IPS-20b (cell line): ENCODE results near the gene PDE6H.

ENCODE experiments used
- H3K27ac ChIP-seq: one replicate; pipeline ENCODE4 v1.5.1; 2013; ENCODE audit warnings: low read length
- H3K27me3 ChIP-seq: 2 replicates; pipeline ENCODE4 v1.6.1; 2013; ENCODE audit warnings: mild to moderate bottlenecking, low read length, inconsistent platforms; ENCODE audit not compliant: insufficient read depth
- H3K36me3 ChIP-seq: 2 replicates; pipeline ENCODE4 v1.6.1; 2013; ENCODE audit warnings: low read depth, mild to moderate bottlenecking, inconsistent platforms, low read length, moderate library complexity; ENCODE audit not compliant: insufficient read depth
- H3K4me1 ChIP-seq: 2 replicates; pipeline ENCODE4 v1.6.1; 2013; ENCODE audit warnings: mild to moderate bottlenecking, control low read depth, inconsistent platforms, low read length, moderate library complexity; ENCODE audit not compliant: insufficient read depth
- H3K4me3 ChIP-seq: 2 replicates; pipeline ENCODE4 v1.5.1; 2013; ENCODE audit warnings: mild to moderate bottlenecking, low read length, inconsistent platforms
- H3K9ac ChIP-seq: 2 replicates; pipeline ENCODE4 v1.6.1; 2013; ENCODE audit warnings: low read depth, mild to moderate bottlenecking, inconsistent platforms, low read length, moderate library complexity
- H3K9me3 ChIP-seq: 2 replicates; pipeline ENCODE4 v1.6.1; 2013; ENCODE audit warnings: mild to moderate bottlenecking, low read depth, low read length, inconsistent platforms; ENCODE audit not compliant: insufficient read depth

Gene PDE6H

GRCh38 chr12:14960548-14961465 lies 12.0 kb upstream of the PDE6H start:
- Histone ChIP-seq H3K4me1 (no peaks in the 10 kb centered on the region), H3K4me3 (no peak overlapping the region), H3K27ac (no peak overlapping the region), H3K9ac (no peak overlapping the region), H3K9me3 (no peaks in the 10 kb centered on the region), H3K36me3 (no peaks in the 10 kb centered on the region), H3K27me3 (no peaks in the 10 kb centered on the region)

- Histone ChIP-seq H3K27ac (no peak within 1 kb of the TSS), H3K4me1 (no peaks in the 10 kb centered on the region), H3K27me3 (no peaks in the 10 kb centered on the region), H3K9ac (no peak within 1 kb of the TSS), H3K9me3 (no peaks in the 10 kb centered on the region), H3K4me3 (no peak within 1 kb of the TSS), H3K36me3 (no peaks in the 10 kb centered on the region)
These were observed 11.2 kb upstream of the PDE6H start, which contains the start of gene ARHGDIB for GRCh38 chr12:14961466-14962152. ARHGDIB (minus strand) TSS chr12:14961601; CDS start chr12:14950712, 10,889 bp downstream.

- Histone ChIP-seq H3K9ac (no peak overlapping the region), H3K9me3 (no peaks in the 10 kb centered on the region), H3K27ac (no peak overlapping the region), H3K4me3 (no peak overlapping the region), H3K36me3 (no peaks in the 10 kb centered on the region), H3K27me3 (no peaks in the 10 kb centered on the region), H3K4me1 (no peaks in the 10 kb centered on the region)
These were observed 10.7 kb upstream of the PDE6H start for GRCh38 chr12:14962153-14962539.

- H3K9ac ChIP-seq: no peak overlapping the region
- no peak overlapping the region for H3K4me3 ChIP-seq
- H3K36me3 ChIP-seq: no peaks in the 10 kb centered on the region
- no peaks in the 10 kb centered on the region for H3K4me1 ChIP-seq
- H3K27ac ChIP-seq: no peak overlapping the region
- H3K27me3 ChIP-seq: no peaks in the 10 kb centered on the region
- H3K9me3 ChIP-seq: no peaks in the 10 kb centered on the region
These were observed 10.0 kb upstream of the PDE6H start for GRCh38 chr12:14962797-14963196.

GRCh38 chr12:14963520-14963919 lies 9.3 kb upstream of the PDE6H start:
- Histone ChIP-seq H3K36me3 (no peaks in the 10 kb centered on the region), H3K27ac (no peak overlapping the region), H3K4me3 (no peak overlapping the region), H3K9ac (no peak overlapping the region), H3K9me3 (no peaks in the 10 kb centered on the region), H3K4me1 (no peaks in the 10 kb centered on the region), H3K27me3 (no peaks in the 10 kb centered on the region)

- Histone ChIP-seq H3K27me3 (no peaks in the 10 kb centered on the region), H3K4me3 (no peak overlapping the region), H3K4me1 (no peaks in the 10 kb centered on the region), H3K36me3 (no peaks in the 10 kb centered on the region), H3K9me3 (no peaks in the 10 kb centered on the region), H3K9ac (no peak overlapping the region), H3K27ac (no peak overlapping the region)
These were observed 8.4 kb upstream of the PDE6H start for GRCh38 chr12:14964406-14964805.

GRCh38 chr12:14965221-14965620 lies 7.6 kb upstream of the PDE6H start:
- Histone ChIP-seq H3K36me3 (no peaks in the 10 kb centered on the region), H3K9ac (no peak overlapping the region), H3K4me3 (no peak overlapping the region), H3K9me3 (no peaks in the 10 kb centered on the region), H3K27me3 (no peaks in the 10 kb centered on the region), H3K4me1 (no peaks in the 10 kb centered on the region), H3K27ac (no peak overlapping the region)

GRCh38 chr12:14968478-14968877 lies 4.4 kb upstream of the PDE6H start:
- Histone ChIP-seq H3K4me3 (no peak overlapping the region), H3K9ac (no peak overlapping the region), H3K27ac (no peak overlapping the region), H3K36me3 (no peaks in the 10 kb centered on the region), H3K9me3 (no peaks in the 10 kb centered on the region), H3K4me1 (no peaks in the 10 kb centered on the region), H3K27me3 (no peaks in the 10 kb centered on the region)

- no peaks in the 10 kb centered on the region for H3K4me1 ChIP-seq
These were observed 2.4 kb upstream of the PDE6H start for GRCh38 chr12:14970473-14970872.

GRCh38 chr12:14974633-14975032 lies 1.8 kb downstream of the PDE6H start:
- Histone ChIP-seq H3K9me3 (no peaks in the 10 kb centered on the region), H3K27me3 (no peaks in the 10 kb centered on the region), H3K4me3 (no peak overlapping the region), H3K27ac (no peak overlapping the region), H3K36me3 (no peaks in the 10 kb centered on the region), H3K9ac (no peak overlapping the region), H3K4me1 (no peaks in the 10 kb centered on the region)

More at GRCh38 chr12:14970473-14970872, 2.4 kb upstream of the PDE6H start:
- Histone ChIP-seq H3K36me3 (no peaks in the 10 kb centered on the region), H3K27ac (no peak overlapping the region), H3K9me3 (no peaks in the 10 kb centered on the region), H3K9ac (no peak overlapping the region), H3K4me3 (no peak overlapping the region), H3K27me3 (no peaks in the 10 kb centered on the region)

GRCh38 chr12:14975457-14975856 lies 2.6 kb downstream of the PDE6H start:
- H3K9ac ChIP-seq: no peak overlapping the region
- H3K4me1 ChIP-seq: no peaks in the 10 kb centered on the region
- no peak overlapping the region for H3K27ac ChIP-seq
- H3K4me3 ChIP-seq: no peak overlapping the region
- no peaks in the 10 kb centered on the region for H3K9me3 ChIP-seq
- H3K36me3 ChIP-seq: no peaks in the 10 kb centered on the region
- H3K27me3 ChIP-seq: no peaks in the 10 kb centered on the region

- Histone ChIP-seq H3K27ac (no peak overlapping the region), H3K4me3 (no peak overlapping the region), H3K9me3 (no peaks in the 10 kb centered on the region), H3K27me3 (no peaks in the 10 kb centered on the region), H3K36me3 (no peaks in the 10 kb centered on the region), H3K4me1 (no peaks in the 10 kb centered on the region), H3K9ac (no peak overlapping the region)
These were observed 3.8 kb downstream of the PDE6H start for GRCh38 chr12:14976658-14977057.
